Right atrium auricular region (tissue), 2 donors: ENCODE measurements around the gene GMIP. TPM values are rescaled to one million over a fixed set of nuclear protein-coding genes. Genes with fewer than 3 reads are reported as not detected.

ENCODE experiments used
- DNase-seq: peaks from one replicate; pipeline ENCODE4 v3.0.0-alpha.2; 2019; ENCODE audit warnings: low spot score
- H3K27ac ChIP-seq, 2 donors: fragments of 200-600 bp; sonication (generic); 1 replicate in 1 of 2; 2 replicates in 1 of 2; pipeline ENCODE4 v1.5.1; 2016 to 2019
- H3K27me3 ChIP-seq, 2 donors: fragments of 200-600 bp; sonication (generic); one replicate each; pipeline versions ENCODE4 v1.5.1 to v1.6.0; 2017 to 2019
- H3K36me3 ChIP-seq: fragments of 200-600 bp; sonication (generic); one replicate; pipeline ENCODE4 v1.5.1; 2016
- H3K4me1 ChIP-seq, 2 donors: fragments of 200-600 bp; sonication (generic); one replicate each; pipeline versions ENCODE4 v1.5.1 to v1.6.0; 2017 to 2019
- H3K4me3 ChIP-seq, 2 donors: fragments of 200-600 bp; sonication (generic); 1 replicate in 1 of 2; 2 replicates in 1 of 2; pipeline ENCODE4 v1.5.1; 2017 to 2019; ENCODE audit warnings: mild to moderate bottlenecking in 1 of 2, moderate library complexity in 1 of 2
- H3K9me3 ChIP-seq, 2 donors: fragments of 200-600 bp; sonication (generic); one replicate each; pipeline ENCODE4 v1.5.1; 2019
- total RNA-seq, 2 donors: library from RNA; depleted of rRNA; stranded (reverse); fragments of >200 nt; gene quantifications; one replicate each; pipeline ENCODE4 v1.1.0, GENCODE V29; 2016
- TF ChIP-seq, protein P1 (sequence below), 2 donors: fragments of 200-600 bp; sonication (generic); IDR thresholded peaks; one replicate each; pipeline ENCODE4 v1.5.1; 2019; ENCODE audit warnings: antibody characterized with exemption in 2 of 2

The GMIP gene
- total RNA-seq, 2 donors from 2014 or later: 2.3 to 4.9 TPM

- TF ChIP-seq, protein P1, sequence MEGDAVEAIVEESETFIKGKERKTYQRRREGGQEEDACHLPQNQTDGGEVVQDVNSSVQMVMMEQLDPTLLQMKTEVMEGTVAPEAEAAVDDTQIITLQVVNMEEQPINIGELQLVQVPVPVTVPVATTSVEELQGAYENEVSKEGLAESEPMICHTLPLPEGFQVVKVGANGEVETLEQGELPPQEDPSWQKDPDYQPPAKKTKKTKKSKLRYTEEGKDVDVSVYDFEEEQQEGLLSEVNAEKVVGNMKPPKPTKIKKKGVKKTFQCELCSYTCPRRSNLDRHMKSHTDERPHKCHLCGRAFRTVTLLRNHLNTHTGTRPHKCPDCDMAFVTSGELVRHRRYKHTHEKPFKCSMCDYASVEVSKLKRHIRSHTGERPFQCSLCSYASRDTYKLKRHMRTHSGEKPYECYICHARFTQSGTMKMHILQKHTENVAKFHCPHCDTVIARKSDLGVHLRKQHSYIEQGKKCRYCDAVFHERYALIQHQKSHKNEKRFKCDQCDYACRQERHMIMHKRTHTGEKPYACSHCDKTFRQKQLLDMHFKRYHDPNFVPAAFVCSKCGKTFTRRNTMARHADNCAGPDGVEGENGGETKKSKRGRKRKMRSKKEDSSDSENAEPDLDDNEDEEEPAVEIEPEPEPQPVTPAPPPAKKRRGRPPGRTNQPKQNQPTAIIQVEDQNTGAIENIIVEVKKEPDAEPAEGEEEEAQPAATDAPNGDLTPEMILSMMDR (IDR thresholded peaks at IDR 0.05): no peak
- H3K4me3 ChIP-seq: no peak overlapping the region
- no peak for DNase-seq
- H3K9me3 ChIP-seq: no peaks in the 10 kb centered on the region
- peak overlapping the region in 1 of 2 donors; percentile 49 for H3K27ac ChIP-seq
- H3K27me3 ChIP-seq: no peaks in the 10 kb centered on the region
- peaks cover 92% of the 10 kb centered on the region for H3K36me3 ChIP-seq
- peaks cover 0 to 11% of the 10 kb centered on the region in 2 donors for H3K4me1 ChIP-seq
Observed at GRCh38 chr19:19651076-19651475, 7.6 kb upstream of the GMIP start.

DNA sequence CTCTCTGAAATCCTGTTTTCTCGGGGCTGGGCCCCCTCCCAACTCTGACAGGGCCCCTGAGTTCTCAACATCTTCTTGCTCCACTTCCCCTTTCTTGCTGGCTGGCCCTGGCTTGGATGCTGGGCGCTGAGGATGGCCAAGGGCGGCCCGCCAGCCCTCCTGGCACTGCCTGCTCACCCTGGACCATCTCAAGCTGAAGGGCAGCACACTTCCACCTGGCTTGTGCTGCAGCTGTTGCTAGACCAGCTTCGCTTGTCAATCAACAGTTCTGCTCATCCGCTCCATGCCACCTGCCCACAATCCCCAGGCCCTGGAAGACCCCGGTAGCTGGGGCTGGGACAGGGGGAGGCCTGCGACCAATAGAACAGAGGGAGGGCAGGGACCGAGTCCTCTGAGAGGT, 6.9 kb upstream of the GMIP start:
- peaks cover 92% of the 10 kb centered on the region for H3K36me3 ChIP-seq

DNA sequence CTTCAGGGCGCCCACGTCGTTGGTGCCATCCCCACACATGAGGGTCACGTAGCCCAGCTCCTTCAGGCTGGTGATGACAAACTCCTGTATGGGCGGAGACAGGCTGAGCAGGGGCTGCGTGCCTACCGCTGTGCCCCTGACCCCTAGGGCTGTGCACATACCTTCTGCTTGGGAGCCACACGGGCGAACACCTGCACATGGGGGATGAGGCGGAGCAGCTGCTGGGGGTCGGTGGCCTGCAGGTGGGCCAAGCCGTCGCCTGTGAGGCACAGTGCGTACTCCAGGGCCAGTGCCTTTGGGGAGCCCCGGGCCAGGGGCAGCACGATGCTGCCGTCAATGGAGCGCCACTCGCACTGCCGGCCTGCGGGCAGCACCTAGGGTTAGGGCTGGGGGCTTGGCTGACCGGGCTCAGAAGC, 6.1 kb upstream of the GMIP start:
- H3K27me3 ChIP-seq: no peaks in the 10 kb centered on the region
- no peak overlapping the region for H3K4me3 ChIP-seq
- peaks cover 91% of the 10 kb centered on the region for H3K36me3 ChIP-seq
- TF ChIP-seq, protein P1 (IDR thresholded peaks at IDR 0.05): no peak
- peaks cover 0 to 11% of the 10 kb centered on the region in 2 donors for H3K4me1 ChIP-seq
- no peak overlapping the region for H3K27ac ChIP-seq
- no peaks in the 10 kb centered on the region for H3K9me3 ChIP-seq
- no peak for DNase-seq

More for the DNA sequence above, 6.9 kb upstream of the GMIP start:
- TF ChIP-seq, protein P1 (IDR thresholded peaks at IDR 0.05): no peak
- Histone ChIP-seq H3K4me1 (peaks cover 0 to 11% of the 10 kb centered on the region in 2 donors), H3K27ac (no peak overlapping the region), H3K27me3 (no peaks in the 10 kb centered on the region), H3K9me3 (no peaks in the 10 kb centered on the region), H3K4me3 (no peak overlapping the region)
- DNase-seq: no peak

DNA sequence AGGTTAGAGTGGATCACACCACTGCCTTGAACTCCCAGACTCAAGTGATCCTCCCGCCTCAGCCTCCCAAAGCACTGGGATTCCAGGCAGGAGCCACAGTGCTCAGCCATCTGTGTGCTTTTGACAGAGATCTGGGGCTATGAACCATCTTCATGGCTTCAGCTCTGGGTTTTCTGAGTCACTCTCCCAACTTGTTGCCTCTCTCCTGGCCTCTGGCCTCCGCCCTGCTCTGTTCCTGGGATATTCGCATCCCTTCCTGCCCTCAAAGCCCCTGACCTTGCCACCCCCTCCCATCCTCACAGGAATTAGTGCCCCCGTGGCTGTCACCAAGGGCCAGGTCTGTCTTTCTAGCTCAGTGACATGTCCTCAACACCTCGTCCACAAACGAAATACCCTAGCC, 5.7 kb upstream of the GMIP start:
- TF ChIP-seq, protein P1 (IDR thresholded peaks at IDR 0.05): no peak
- Histone ChIP-seq H3K27me3 (no peaks in the 10 kb centered on the region), H3K4me3 (no peak overlapping the region), H3K36me3 (peaks cover 87% of the 10 kb centered on the region), H3K27ac (no peak overlapping the region), H3K4me1 (peaks cover 0 to 11% of the 10 kb centered on the region in 2 donors), H3K9me3 (no peaks in the 10 kb centered on the region)
- no peak for DNase-seq

GRCh38 chr19:19647037-19647835, 3.8 kb upstream of the GMIP start:
- Histone ChIP-seq H3K36me3 (peaks cover 68% of the 10 kb centered on the region), H3K27ac (no peak overlapping the region), H3K4me1 (peaks cover 0 to 21% of the 10 kb centered on the region in 2 donors), H3K4me3 (no peak overlapping the region), H3K9me3 (no peaks in the 10 kb centered on the region), H3K27me3 (no peaks in the 10 kb centered on the region)
- DNase-seq: no peak
- TF ChIP-seq, protein P1 (IDR thresholded peaks at IDR 0.05): no peak
